ENCODE data around the gene SPON2.

SPON2 gene

GRCh38 chr4:1180663-1181062, 8.3 kb upstream of the SPON2 start:
- no peak overlapping the region for H3K9ac ChIP-seq (ENCODE audit: low read length in 5 of 5)
- H3K4me3 ChIP-seq (ENCODE audit: low read depth in 1 of 5, low read length in 5 of 5), result no peak overlapping the region
- no peak overlapping the region for H3K27ac ChIP-seq (ENCODE audit: low read depth, low read length)
- no peaks in the 10 kb centered on the region for H3K36me3 ChIP-seq (ENCODE audit: control insufficient read depth in 5 of 5, insufficient read depth in 5 of 5, low read length in 5 of 5)
- peaks cover 0 to 10% (median 7%) of the 10 kb centered on the region in 5 donors for H3K4me1 ChIP-seq (ENCODE audit: control insufficient read depth in 5 of 5, insufficient read depth in 5 of 5, low read length in 5 of 5)
- H3K27me3 ChIP-seq (ENCODE audit: control insufficient read depth in 5 of 5, insufficient read depth in 4 of 5, low read length in 5 of 5), result no peaks in the 10 kb centered on the region
- peaks cover 0 to 4% (median 3%) of the 10 kb centered on the region in 5 donors for H3K9me3 ChIP-seq (ENCODE audit: control insufficient read depth in 5 of 5, low read length in 5 of 5)

GRCh38 chr4:1179976-1180375, 7.6 kb upstream of the SPON2 start:
- peaks cover 0 to 14% (median 9%) of the 10 kb centered on the region in 5 donors for H3K4me1 ChIP-seq (ENCODE audit: control insufficient read depth in 5 of 5, insufficient read depth in 5 of 5, low read length in 5 of 5)
- no peak overlapping the region for H3K27ac ChIP-seq (ENCODE audit: low read depth, low read length)
- H3K4me3 ChIP-seq (ENCODE audit: low read depth in 1 of 5, low read length in 5 of 5), result no peak overlapping the region
- no peaks in the 10 kb centered on the region for H3K36me3 ChIP-seq (ENCODE audit: control insufficient read depth in 5 of 5, insufficient read depth in 5 of 5, low read length in 5 of 5)
- no peaks in the 10 kb centered on the region for H3K27me3 ChIP-seq (ENCODE audit: control insufficient read depth in 5 of 5, insufficient read depth in 4 of 5, low read length in 5 of 5)
- peaks cover 0 to 4% (median 3%) of the 10 kb centered on the region in 5 donors for H3K9me3 ChIP-seq (ENCODE audit: control insufficient read depth in 5 of 5, low read length in 5 of 5)
- H3K9ac ChIP-seq (ENCODE audit: low read length in 5 of 5), result no peak overlapping the region

GRCh38 chr4:1179089-1179441, 6.7 kb upstream of the SPON2 start:
- Histone ChIP-seq H3K36me3 (ENCODE audit: control insufficient read depth in 5 of 5, insufficient read depth in 5 of 5, low read length in 5 of 5) (no peaks in the 10 kb centered on the region), H3K9me3 (ENCODE audit: control insufficient read depth in 5 of 5, low read length in 5 of 5) (peaks cover 0 to 4% (median 3%) of the 10 kb centered on the region in 5 donors), H3K4me1 (ENCODE audit: control insufficient read depth in 5 of 5, insufficient read depth in 5 of 5, low read length in 5 of 5) (peaks cover 0 to 13% (median 10%) of the 10 kb centered on the region in 5 donors), H3K9ac (ENCODE audit: low read length in 5 of 5) (no peak overlapping the region), H3K4me3 (ENCODE audit: low read depth in 1 of 5, low read length in 5 of 5) (no peak overlapping the region), H3K27ac (ENCODE audit: low read depth, low read length) (no peak overlapping the region), H3K27me3 (ENCODE audit: control insufficient read depth in 5 of 5, insufficient read depth in 4 of 5, low read length in 5 of 5) (no peaks in the 10 kb centered on the region)

- peaks cover 0 to 4% (median 3%) of the 10 kb centered on the region in 5 donors for H3K9me3 ChIP-seq (ENCODE audit: control insufficient read depth in 5 of 5, low read length in 5 of 5)
- no peak overlapping the region for H3K4me3 ChIP-seq (ENCODE audit: low read depth in 1 of 5, low read length in 5 of 5)
- no peaks in the 10 kb centered on the region for H3K36me3 ChIP-seq (ENCODE audit: control insufficient read depth in 5 of 5, insufficient read depth in 5 of 5, low read length in 5 of 5)
- H3K27me3 ChIP-seq (ENCODE audit: control insufficient read depth in 5 of 5, insufficient read depth in 4 of 5, low read length in 5 of 5), result peaks cover 0 to 2% (median 0%) of the 10 kb centered on the region in 5 donors
- peaks cover 0 to 15% (median 13%) of the 10 kb centered on the region in 5 donors for H3K4me1 ChIP-seq (ENCODE audit: control insufficient read depth in 5 of 5, insufficient read depth in 5 of 5, low read length in 5 of 5)
- H3K9ac ChIP-seq (ENCODE audit: low read length in 5 of 5), result no peak overlapping the region
- H3K27ac ChIP-seq (ENCODE audit: low read depth, low read length), result no peak overlapping the region
These were observed 6.1 kb upstream of the SPON2 start for GRCh38 chr4:1178300-1179088.

GRCh38 chr4:1177274-1178141, 5.1 kb upstream of the SPON2 start:
- Histone ChIP-seq H3K4me1 (ENCODE audit: control insufficient read depth in 5 of 5, insufficient read depth in 5 of 5, low read length in 5 of 5) (peaks cover 0 to 22% (median 20%) of the 10 kb centered on the region in 5 donors), H3K27ac (ENCODE audit: low read depth, low read length) (no peak overlapping the region), H3K36me3 (ENCODE audit: control insufficient read depth in 5 of 5, insufficient read depth in 5 of 5, low read length in 5 of 5) (no peaks in the 10 kb centered on the region), H3K27me3 (ENCODE audit: control insufficient read depth in 5 of 5, insufficient read depth in 4 of 5, low read length in 5 of 5) (peaks cover 0 to 6% (median 0%) of the 10 kb centered on the region in 5 donors), H3K9ac (ENCODE audit: low read length in 5 of 5) (no peak overlapping the region), H3K4me3 (ENCODE audit: low read depth in 1 of 5, low read length in 5 of 5) (no peak overlapping the region), H3K9me3 (ENCODE audit: control insufficient read depth in 5 of 5, low read length in 5 of 5) (peaks cover 0 to 4% (median 3%) of the 10 kb centered on the region in 5 donors)

- Histone ChIP-seq H3K9ac (ENCODE audit: low read length in 5 of 5) (no peak overlapping the region), H3K27ac (ENCODE audit: low read depth, low read length) (no peak overlapping the region), H3K9me3 (ENCODE audit: control insufficient read depth in 5 of 5, low read length in 5 of 5) (peaks cover 0 to 4% (median 3%) of the 10 kb centered on the region in 5 donors), H3K4me1 (ENCODE audit: control insufficient read depth in 5 of 5, insufficient read depth in 5 of 5, low read length in 5 of 5) (peaks cover 0 to 30% (median 29%) of the 10 kb centered on the region in 5 donors), H3K36me3 (ENCODE audit: control insufficient read depth in 5 of 5, insufficient read depth in 5 of 5, low read length in 5 of 5) (no peaks in the 10 kb centered on the region), H3K4me3 (ENCODE audit: low read depth in 1 of 5, low read length in 5 of 5) (no peak overlapping the region), H3K27me3 (ENCODE audit: control insufficient read depth in 5 of 5, insufficient read depth in 4 of 5, low read length in 5 of 5) (peaks cover 0 to 15% (median 5%) of the 10 kb centered on the region in 5 donors)
These were observed 4.3 kb upstream of the SPON2 start for GRCh38 chr4:1176398-1177273.

- Histone ChIP-seq H3K4me1 (ENCODE audit: control insufficient read depth in 5 of 5, insufficient read depth in 5 of 5, low read length in 5 of 5) (peaks cover 0 to 39% (median 37%) of the 10 kb centered on the region in 5 donors), H3K9me3 (ENCODE audit: control insufficient read depth in 5 of 5, low read length in 5 of 5) (peaks cover 0 to 4% (median 2%) of the 10 kb centered on the region in 5 donors), H3K36me3 (ENCODE audit: control insufficient read depth in 5 of 5, insufficient read depth in 5 of 5, low read length in 5 of 5) (no peaks in the 10 kb centered on the region), H3K4me3 (ENCODE audit: low read depth in 1 of 5, low read length in 5 of 5) (no peak overlapping the region), H3K27ac (ENCODE audit: low read depth, low read length) (no peak overlapping the region), H3K9ac (ENCODE audit: low read length in 5 of 5) (peak overlapping the region in 1 of 5 donors; percentile 14), H3K27me3 (ENCODE audit: control insufficient read depth in 5 of 5, insufficient read depth in 4 of 5, low read length in 5 of 5) (peaks cover 0 to 22% (median 11%) of the 10 kb centered on the region in 5 donors)
These were observed 3.3 kb upstream of the SPON2 start for GRCh38 chr4:1175635-1176229.

GRCh38 chr4:1174941-1175634, 2.7 kb upstream of the SPON2 start:
- Histone ChIP-seq H3K27ac (ENCODE audit: low read depth, low read length) (no peak overlapping the region), H3K36me3 (ENCODE audit: control insufficient read depth in 5 of 5, insufficient read depth in 5 of 5, low read length in 5 of 5) (peaks cover 0 to 3% (median under 1%) of the 10 kb centered on the region in 5 donors), H3K9ac (ENCODE audit: low read length in 5 of 5) (no peak overlapping the region), H3K27me3 (ENCODE audit: control insufficient read depth in 5 of 5, insufficient read depth in 4 of 5, low read length in 5 of 5) (peaks cover 0 to 28% (median 17%) of the 10 kb centered on the region in 5 donors), H3K4me3 (ENCODE audit: low read depth in 1 of 5, low read length in 5 of 5) (no peak overlapping the region), H3K9me3 (ENCODE audit: control insufficient read depth in 5 of 5, low read length in 5 of 5) (peaks cover 0 to 3% (median 0%) of the 10 kb centered on the region in 5 donors), H3K4me1 (ENCODE audit: control insufficient read depth in 5 of 5, insufficient read depth in 5 of 5, low read length in 5 of 5) (peaks cover 0 to 45% (median 42%) of the 10 kb centered on the region in 5 donors)
